Measurements from ENCODE around the gene LMTK2.

LMTK2 gene

GRCh38 chr7:98242342-98242741, 135.7 kb downstream of the LMTK2 start:
- DNase-seq, result no peak
- POLR2A ChIA-PET, result no interaction called here
- CTCF ChIA-PET, result interaction anchor here (1.0 kb wide), 1 partner anchor 9 kb away, joined by 3 read pairs; no protein-coding TSS in a partner anchor
- no peak overlapping the region for H3K4me3 ChIP-seq (ENCODE audit: control insufficient read depth in 1 of 7, extremely low read depth in 1 of 7, insufficient read depth in 4 of 7, low read depth in 2 of 7, low read length in 6 of 7)
- no peaks in the 10 kb centered on the region for H3K9me3 ChIP-seq (ENCODE audit: control extremely low read depth in 1 of 5, control insufficient read depth in 4 of 5, insufficient read depth in 2 of 5, low read depth in 1 of 5, low read length in 4 of 5)
- WGBS (ENCODE audit: insufficient coverage), result 80% methylated on average over 1 of the region's 1 CpG
- H3K4me1 ChIP-seq (ENCODE audit: control extremely low read depth in 1 of 4, control insufficient read depth in 4 of 4, insufficient read depth in 4 of 4, low read length in 3 of 4), result no peaks in the 10 kb centered on the region
- H3K36me3 ChIP-seq (ENCODE audit: control insufficient read depth in 4 of 4, insufficient read depth in 4 of 4, low read length in 3 of 4), result peaks cover 0 to 25% (median 5%) of the 10 kb centered on the region in 4 experiments
- no peak overlapping the region for H3K27ac ChIP-seq (ENCODE audit: insufficient read depth in 1 of 2, low read depth in 1 of 2, low read length in 2 of 2, poor library complexity in 1 of 2, severe bottlenecking in 2 of 2)
- H3K27me3 ChIP-seq (replicated peaks in 2 of 5; ENCODE audit: control insufficient read depth in 4 of 5, insufficient read depth in 5 of 5, low read length in 4 of 5), result no peaks in the 10 kb centered on the region

GRCh38 chr7:98242934-98243333, 136.3 kb downstream of the LMTK2 start:
- no peak for DNase-seq
- no peak overlapping the region for H3K27ac ChIP-seq (ENCODE audit: insufficient read depth in 1 of 2, low read depth in 1 of 2, low read length in 2 of 2, poor library complexity in 1 of 2, severe bottlenecking in 2 of 2)
- H3K4me1 ChIP-seq (ENCODE audit: control extremely low read depth in 1 of 4, control insufficient read depth in 4 of 4, insufficient read depth in 4 of 4, low read length in 3 of 4), result no peaks in the 10 kb centered on the region
- H3K9me3 ChIP-seq (ENCODE audit: control extremely low read depth in 1 of 5, control insufficient read depth in 4 of 5, insufficient read depth in 2 of 5, low read depth in 1 of 5, low read length in 4 of 5), result no peaks in the 10 kb centered on the region
- H3K36me3 ChIP-seq (ENCODE audit: control insufficient read depth in 4 of 4, insufficient read depth in 4 of 4, low read length in 3 of 4), result peaks cover 0 to 25% (median 5%) of the 10 kb centered on the region in 4 experiments
- POLR2A ChIA-PET, result no interaction called here
- 95% methylated on average over 3 of the region's 4 CpGs for WGBS (ENCODE audit: insufficient coverage)
- CTCF ChIA-PET, result no interaction called here
- H3K4me3 ChIP-seq (ENCODE audit: control insufficient read depth in 1 of 7, extremely low read depth in 1 of 7, insufficient read depth in 4 of 7, low read depth in 2 of 7, low read length in 6 of 7), result no peak overlapping the region
- no peaks in the 10 kb centered on the region for H3K27me3 ChIP-seq (replicated peaks in 2 of 5; ENCODE audit: control insufficient read depth in 4 of 5, insufficient read depth in 5 of 5, low read length in 4 of 5)

GRCh38 chr7:98244871-98245270, 138.2 kb downstream of the LMTK2 start:
- POLR2A ChIA-PET, result no interaction called here

GRCh38 chr7:98248156-98248555, 141.5 kb downstream of the LMTK2 start:
- H3K4me1 ChIP-seq (ENCODE audit: control extremely low read depth in 1 of 4, control insufficient read depth in 4 of 4, insufficient read depth in 4 of 4, low read length in 3 of 4), result peaks cover 9 to 27% (median 19%) of the 10 kb centered on the region in 4 experiments
- peaks cover 0 to 4% (median 2%) of the 10 kb centered on the region in 4 experiments for H3K36me3 ChIP-seq (ENCODE audit: control insufficient read depth in 4 of 4, insufficient read depth in 4 of 4, low read length in 3 of 4)
- DNase-seq, result no peak
- 98% methylated on average over 12 of the region's 12 CpGs for WGBS (ENCODE audit: insufficient coverage)
- H3K27ac ChIP-seq (ENCODE audit: insufficient read depth in 1 of 2, low read depth in 1 of 2, low read length in 2 of 2, poor library complexity in 1 of 2, severe bottlenecking in 2 of 2), result no peak overlapping the region
- H3K4me3 ChIP-seq (ENCODE audit: control insufficient read depth in 1 of 7, extremely low read depth in 1 of 7, insufficient read depth in 4 of 7, low read depth in 2 of 7, low read length in 6 of 7), result no peak overlapping the region
- H3K27me3 ChIP-seq (replicated peaks in 2 of 5; ENCODE audit: control insufficient read depth in 4 of 5, insufficient read depth in 5 of 5, low read length in 4 of 5), result no peaks in the 10 kb centered on the region
- POLR2A ChIA-PET, result no interaction called here
- no peaks in the 10 kb centered on the region for H3K9me3 ChIP-seq (ENCODE audit: control extremely low read depth in 1 of 5, control insufficient read depth in 4 of 5, insufficient read depth in 2 of 5, low read depth in 1 of 5, low read length in 4 of 5)
- CTCF ChIA-PET, result no interaction called here

More at GRCh38 chr7:98244871-98245270, 138.2 kb downstream of the LMTK2 start:
- Histone ChIP-seq H3K27ac (ENCODE audit: insufficient read depth in 1 of 2, low read depth in 1 of 2, low read length in 2 of 2, poor library complexity in 1 of 2, severe bottlenecking in 2 of 2) (no peak overlapping the region), H3K4me1 (ENCODE audit: control extremely low read depth in 1 of 4, control insufficient read depth in 4 of 4, insufficient read depth in 4 of 4, low read length in 3 of 4) (peaks cover 0 to 6% (median 0%) of the 10 kb centered on the region in 4 experiments), H3K9me3 (ENCODE audit: control extremely low read depth in 1 of 5, control insufficient read depth in 4 of 5, insufficient read depth in 2 of 5, low read depth in 1 of 5, low read length in 4 of 5) (no peaks in the 10 kb centered on the region), H3K36me3 (ENCODE audit: control insufficient read depth in 4 of 4, insufficient read depth in 4 of 4, low read length in 3 of 4) (peaks cover 0 to 12% (median 2%) of the 10 kb centered on the region in 4 experiments), H3K27me3 (replicated peaks in 2 of 5; ENCODE audit: control insufficient read depth in 4 of 5, insufficient read depth in 5 of 5, low read length in 4 of 5) (no peaks in the 10 kb centered on the region), H3K4me3 (ENCODE audit: control insufficient read depth in 1 of 7, extremely low read depth in 1 of 7, insufficient read depth in 4 of 7, low read depth in 2 of 7, low read length in 6 of 7) (no peak overlapping the region)
- 97% methylated on average over 6 of the region's 14 CpGs for WGBS (ENCODE audit: insufficient coverage)
- no peak for DNase-seq
- CTCF ChIA-PET, result no interaction called here

- H3K27ac ChIP-seq (ENCODE audit: insufficient read depth in 1 of 2, low read depth in 1 of 2, low read length in 2 of 2, poor library complexity in 1 of 2, severe bottlenecking in 2 of 2), result no peak overlapping the region
- H3K9me3 ChIP-seq (ENCODE audit: control extremely low read depth in 1 of 5, control insufficient read depth in 4 of 5, insufficient read depth in 2 of 5, low read depth in 1 of 5, low read length in 4 of 5), result no peaks in the 10 kb centered on the region
- H3K36me3 ChIP-seq (ENCODE audit: control insufficient read depth in 4 of 4, insufficient read depth in 4 of 4, low read length in 3 of 4), result peaks cover 0 to 4% (median 1%) of the 10 kb centered on the region in 4 experiments
- no peak overlapping the region for H3K4me3 ChIP-seq (ENCODE audit: control insufficient read depth in 1 of 7, extremely low read depth in 1 of 7, insufficient read depth in 4 of 7, low read depth in 2 of 7, low read length in 6 of 7)
- no peaks in the 10 kb centered on the region for H3K27me3 ChIP-seq (replicated peaks in 2 of 5; ENCODE audit: control insufficient read depth in 4 of 5, insufficient read depth in 5 of 5, low read length in 4 of 5)
- 88% methylated on average over 4 of the region's 6 CpGs for WGBS (ENCODE audit: insufficient coverage)
- POLR2A ChIA-PET, result no interaction called here
- CTCF ChIA-PET, result no interaction called here
- peaks cover 9 to 29% (median 20%) of the 10 kb centered on the region in 4 experiments for H3K4me1 ChIP-seq (ENCODE audit: control extremely low read depth in 1 of 4, control insufficient read depth in 4 of 4, insufficient read depth in 4 of 4, low read length in 3 of 4)
- DNase-seq, result no peak
These were observed 142.4 kb downstream of the LMTK2 start for GRCh38 chr7:98249106-98249505.

GRCh38 chr7:98250789-98251188, 144.1 kb downstream of the LMTK2 start:
- H3K4me1 ChIP-seq (ENCODE audit: control extremely low read depth in 1 of 4, control insufficient read depth in 4 of 4, insufficient read depth in 4 of 4, low read length in 3 of 4), result peaks cover 9 to 33% (median 20%) of the 10 kb centered on the region in 4 experiments
- H3K4me3 ChIP-seq (ENCODE audit: control insufficient read depth in 1 of 7, extremely low read depth in 1 of 7, insufficient read depth in 4 of 7, low read depth in 2 of 7, low read length in 6 of 7), result peak overlapping the region in 2 of 7 experiments; percentile 92 to 95
- H3K36me3 ChIP-seq (ENCODE audit: control insufficient read depth in 4 of 4, insufficient read depth in 4 of 4, low read length in 3 of 4), result peaks cover 0 to 4% (median under 1%) of the 10 kb centered on the region in 4 experiments
- POLR2A ChIA-PET, result no interaction called here
- no peak overlapping the region for H3K27ac ChIP-seq (ENCODE audit: insufficient read depth in 1 of 2, low read depth in 1 of 2, low read length in 2 of 2, poor library complexity in 1 of 2, severe bottlenecking in 2 of 2)
- H3K9me3 ChIP-seq (ENCODE audit: control extremely low read depth in 1 of 5, control insufficient read depth in 4 of 5, insufficient read depth in 2 of 5, low read depth in 1 of 5, low read length in 4 of 5), result no peaks in the 10 kb centered on the region
- CTCF ChIA-PET, result interaction anchor here (0.7 to 1.3 kb wide), 3 partner anchors 9 to 33 kb away, joined by 3 to 4 read pairs (median 3); no protein-coding TSS in a partner anchor
- H3K27me3 ChIP-seq (replicated peaks in 2 of 5; ENCODE audit: control insufficient read depth in 4 of 5, insufficient read depth in 5 of 5, low read length in 4 of 5), result no peaks in the 10 kb centered on the region
- no CpG with 5 or more reads among the region's 3 CpGs for WGBS (ENCODE audit: insufficient coverage)
- DNase-seq, result peak in 2 of 3 donors; percentile 28 to 48

- ChIA-PET POLR2A (no interaction called here), CTCF (interaction anchor here (1.2 to 1.3 kb wide), 2 partner anchors 9 to 16 kb away, joined by 3 read pairs; no protein-coding TSS in a partner anchor)
- H3K27me3 ChIP-seq (replicated peaks in 2 of 5; ENCODE audit: control insufficient read depth in 4 of 5, insufficient read depth in 5 of 5, low read length in 4 of 5), result no peaks in the 10 kb centered on the region
- DNase-seq, result peak in 2 of 3 donors; percentile 39 to 59
- peaks cover 9 to 33% (median 20%) of the 10 kb centered on the region in 4 experiments for H3K4me1 ChIP-seq (ENCODE audit: control extremely low read depth in 1 of 4, control insufficient read depth in 4 of 4, insufficient read depth in 4 of 4, low read length in 3 of 4)
- peaks cover 0 to 4% (median 1%) of the 10 kb centered on the region in 4 experiments for H3K36me3 ChIP-seq (ENCODE audit: control insufficient read depth in 4 of 4, insufficient read depth in 4 of 4, low read length in 3 of 4)
- peak overlapping the region; percentile 77 to 95 (median 90) for H3K4me3 ChIP-seq (ENCODE audit: control insufficient read depth in 1 of 7, extremely low read depth in 1 of 7, insufficient read depth in 4 of 7, low read depth in 2 of 7, low read length in 6 of 7)
- H3K27ac ChIP-seq (ENCODE audit: insufficient read depth in 1 of 2, low read depth in 1 of 2, low read length in 2 of 2, poor library complexity in 1 of 2, severe bottlenecking in 2 of 2), result peak overlapping the region in 1 of 2 experiments; percentile 78
- WGBS (ENCODE audit: insufficient coverage), result 6% methylated on average over 3 of the region's 9 CpGs
- no peaks in the 10 kb centered on the region for H3K9me3 ChIP-seq (ENCODE audit: control extremely low read depth in 1 of 5, control insufficient read depth in 4 of 5, insufficient read depth in 2 of 5, low read depth in 1 of 5, low read length in 4 of 5)
These were observed 144.6 kb downstream of the LMTK2 start for GRCh38 chr7:98251231-98251600.
